Activated CD8-positive, alpha-beta memory T cell treated with anti-CD3 and anti-CD28 coated beads for 36 hours (primary cell): Measurements from ENCODE around the gene PDE11A. TPM values are rescaled to one million over a fixed set of nuclear protein-coding genes. Genes with fewer than 3 reads are reported as not detected.

ENCODE experiments used
- CTCF ChIA-PET: fragments of 350-600 bp; sonication (Branson Sonifier 250); formaldehyde crosslinking; loops from one replicate; lab custom pipeline; 2021; ENCODE audit warnings: antibody characterized with exemption; lab: Charles Lee
- POLR2A ChIA-PET: fragments of 350-600 bp; sonication (Branson Sonifier 250); formaldehyde crosslinking; loops from one replicate; lab custom pipeline; 2021; ENCODE audit warnings: antibody characterized with exemption; lab: Charles Lee
- total RNA-seq, 2 experiments: library from RNA; stranded (reverse); gene quantifications; one replicate each; pipeline ENCODE4 v1.2.3, GENCODE V29; 2021

Gene PDE11A
- total RNA-seq, 2 experiments from 2014 or later, result not detected

DNA sequence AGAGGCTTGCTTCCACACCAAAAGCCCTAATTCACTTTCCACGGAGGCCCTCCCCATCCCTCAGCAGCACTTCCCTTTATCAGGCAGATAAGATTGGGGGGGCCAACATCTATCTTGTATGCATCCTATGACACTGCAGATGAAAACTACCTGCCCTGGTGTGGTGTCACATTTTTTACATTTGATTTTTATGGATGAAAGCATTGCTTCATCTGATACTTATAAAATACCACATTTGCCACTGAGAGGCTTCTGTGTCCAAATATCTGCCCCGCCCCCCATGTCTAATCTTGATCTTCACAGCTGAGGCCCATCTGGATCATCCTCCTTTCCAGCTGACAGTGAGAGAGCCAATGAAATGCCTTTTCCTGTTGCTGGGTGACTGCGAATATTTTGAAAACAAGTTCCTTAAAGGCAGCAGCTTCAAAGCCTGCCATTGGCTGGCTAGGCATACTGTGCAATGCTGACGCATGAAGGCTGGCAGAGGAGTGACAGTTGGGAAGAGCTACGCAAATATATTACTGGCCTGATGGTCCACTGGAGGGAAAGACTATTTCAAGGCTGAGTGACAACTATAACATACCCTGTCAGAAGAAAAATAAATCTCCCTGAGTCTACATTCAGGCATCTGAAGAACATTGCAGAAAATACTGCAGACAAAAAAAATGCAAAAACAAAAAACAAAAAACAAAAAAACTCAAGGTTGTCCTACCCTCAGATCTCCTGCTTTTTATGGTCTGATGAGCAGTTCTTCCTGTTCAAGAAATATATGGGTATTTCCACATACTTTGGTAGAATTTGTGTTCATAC, 318.7 kb downstream of the PDE11A start:
- ChIA-PET POLR2A (interaction anchor here (0.6 kb wide), 1 partner anchor 16 kb away, joined by 13 read pairs; no protein-coding TSS in a partner anchor), CTCF (interaction anchor here (2.0 kb wide), 1 partner anchor 10 kb away, joined by 10 read pairs; no protein-coding TSS in a partner anchor)

DNA sequence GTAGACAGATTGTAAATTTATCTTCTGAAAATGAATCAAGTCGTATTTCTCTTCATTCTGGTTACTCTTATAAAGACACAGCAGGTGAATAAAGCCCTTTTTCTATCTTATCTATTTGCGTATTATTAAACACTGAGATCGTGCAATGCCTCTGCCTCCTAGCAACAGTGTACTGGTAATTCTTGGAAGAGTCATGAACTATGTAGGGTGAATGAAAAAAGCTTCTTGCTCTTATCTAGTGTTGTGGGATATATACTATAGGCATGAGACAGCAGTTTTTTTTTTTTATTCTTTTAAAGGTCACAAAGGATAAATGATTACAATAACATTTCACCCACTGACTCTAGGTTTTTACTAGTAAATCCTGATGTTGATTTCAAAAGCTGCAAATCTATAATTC, 324.2 kb downstream of the PDE11A start:
- POLR2A ChIA-PET, result no interaction called here
- CTCF ChIA-PET, result no interaction called here

DNA sequence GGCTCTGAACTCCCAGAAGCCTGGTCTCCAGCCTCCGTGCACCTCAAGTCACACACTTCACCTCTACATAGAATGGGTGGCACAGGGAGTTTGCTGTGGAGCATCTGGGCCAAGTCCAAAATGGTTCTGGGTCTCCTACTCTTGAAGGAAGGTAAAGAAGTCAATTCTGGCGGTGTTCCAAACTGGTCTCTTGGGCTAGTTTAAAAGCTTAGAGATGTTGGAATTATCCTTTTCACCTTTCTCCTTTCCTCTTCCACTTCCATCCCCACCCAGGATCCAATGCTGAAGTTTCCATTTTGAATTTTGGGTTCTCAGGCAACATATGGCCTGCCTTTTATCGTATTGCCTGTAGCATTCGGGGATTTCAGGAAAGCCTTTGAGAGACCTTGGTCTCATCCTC, 325.2 kb downstream of the PDE11A start:
- ChIA-PET POLR2A (no interaction called here), CTCF (no interaction called here)

DNA sequence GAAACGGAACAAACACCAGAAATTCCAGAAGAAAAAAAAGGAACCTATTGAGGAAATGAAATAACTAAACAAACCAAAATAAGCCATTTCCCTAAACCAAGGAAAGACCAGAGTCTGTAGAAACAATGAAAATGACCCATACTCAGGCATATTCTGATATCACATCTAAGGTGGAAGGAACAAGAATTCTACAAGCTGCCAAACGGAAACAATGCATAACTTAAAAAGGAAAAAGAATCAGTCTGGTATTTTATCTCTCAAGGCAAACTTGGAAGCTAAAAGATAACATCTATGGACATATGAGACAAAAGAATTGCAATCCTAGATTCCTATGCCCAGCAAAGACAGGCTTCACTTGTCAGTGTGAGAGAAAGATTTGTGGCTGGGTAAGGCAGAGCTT, 326.2 kb downstream of the PDE11A start:
- POLR2A ChIA-PET, result no interaction called here

DNA sequence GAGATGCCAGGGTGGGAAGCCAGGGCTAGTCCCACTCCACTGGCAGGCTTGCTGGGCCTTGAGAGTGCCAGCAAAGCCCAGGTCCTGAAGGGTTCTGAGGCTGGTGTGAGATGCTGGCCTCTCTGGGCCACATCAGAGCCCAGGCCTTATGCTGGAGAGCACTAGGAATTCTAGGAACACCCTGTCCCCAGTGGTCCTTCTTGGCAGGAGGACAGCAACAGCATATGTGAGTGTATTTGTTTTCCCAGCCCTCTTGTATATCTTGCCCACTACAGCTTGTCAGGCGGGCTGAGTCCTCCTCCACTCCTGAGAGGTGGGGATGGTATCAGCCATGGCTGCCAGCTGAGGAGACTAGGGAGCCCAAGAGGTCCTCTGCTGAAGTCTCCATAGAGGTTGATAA, 327.0 kb downstream of the PDE11A start:
- POLR2A ChIA-PET, result no interaction called here

More for the DNA sequence above, 326.2 kb downstream of the PDE11A start:
- CTCF ChIA-PET, result no interaction called here

DNA sequence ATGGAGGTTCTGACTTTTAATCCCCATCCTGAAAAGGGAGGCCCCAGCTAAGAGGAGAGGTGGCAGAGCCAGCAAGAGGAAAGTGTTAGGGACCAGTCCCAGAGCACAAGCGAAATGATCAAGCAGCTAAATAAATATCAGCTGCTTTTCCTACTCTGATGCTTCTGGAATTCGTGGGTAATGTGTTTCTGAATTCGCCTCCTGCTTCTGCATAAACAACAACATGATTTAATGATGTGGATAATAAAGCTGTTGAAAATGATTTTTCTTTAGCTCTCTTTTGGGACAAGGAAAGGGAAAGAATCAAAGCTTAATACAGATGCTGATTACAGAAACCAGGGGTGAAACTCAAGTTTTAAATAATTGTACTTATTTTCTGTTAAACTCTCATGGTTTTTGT, 329.7 kb downstream of the PDE11A start:
- POLR2A ChIA-PET, result no interaction called here
- CTCF ChIA-PET, result interaction anchor here (0.6 kb wide), 1 partner anchor 116 kb away, joined by 3 read pairs; no protein-coding TSS in a partner anchor

More for the DNA sequence above, 327.0 kb downstream of the PDE11A start:
- CTCF ChIA-PET, result no interaction called here

DNA sequence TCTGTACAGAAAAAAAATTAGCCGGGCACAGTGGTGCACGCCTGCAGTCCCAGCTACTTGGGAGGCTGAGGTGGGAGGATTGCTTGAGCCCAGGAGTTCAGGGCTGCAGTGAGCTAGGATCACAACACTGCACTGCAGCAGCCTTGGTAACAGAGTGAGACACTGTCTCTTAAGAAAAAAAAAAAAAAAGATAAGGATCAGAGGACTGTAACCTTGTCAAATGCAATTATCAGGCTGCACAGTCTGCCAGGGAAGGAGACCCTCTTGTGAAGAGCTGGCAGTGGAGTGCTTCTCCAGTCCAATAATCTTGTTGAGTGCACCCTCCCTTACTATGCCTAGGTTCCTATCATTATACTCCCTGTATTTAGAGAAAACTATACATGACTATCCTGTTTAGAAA, 330.7 kb downstream of the PDE11A start:
- ChIA-PET POLR2A (no interaction called here), CTCF (no interaction called here)

DNA sequence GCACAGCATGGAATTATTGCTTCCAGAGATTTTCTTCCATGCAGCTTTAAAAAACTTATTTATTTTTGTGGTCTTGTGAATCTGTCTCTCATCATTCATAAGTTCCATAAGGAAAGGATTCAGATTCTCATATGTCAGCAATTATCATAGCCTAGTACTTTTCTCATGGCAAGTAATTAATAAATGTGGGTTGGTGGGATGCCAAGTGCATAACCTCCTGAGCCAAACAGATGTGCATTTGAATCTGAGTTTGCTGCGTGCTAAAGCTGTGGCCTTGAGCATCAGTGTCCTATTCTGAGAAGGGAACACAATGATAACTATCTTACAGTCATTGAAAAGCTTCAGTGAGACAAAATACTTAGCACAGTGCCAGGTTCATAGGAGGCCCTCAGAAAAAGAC, 331.9 kb downstream of the PDE11A start:
- CTCF ChIA-PET, result no interaction called here

DNA sequence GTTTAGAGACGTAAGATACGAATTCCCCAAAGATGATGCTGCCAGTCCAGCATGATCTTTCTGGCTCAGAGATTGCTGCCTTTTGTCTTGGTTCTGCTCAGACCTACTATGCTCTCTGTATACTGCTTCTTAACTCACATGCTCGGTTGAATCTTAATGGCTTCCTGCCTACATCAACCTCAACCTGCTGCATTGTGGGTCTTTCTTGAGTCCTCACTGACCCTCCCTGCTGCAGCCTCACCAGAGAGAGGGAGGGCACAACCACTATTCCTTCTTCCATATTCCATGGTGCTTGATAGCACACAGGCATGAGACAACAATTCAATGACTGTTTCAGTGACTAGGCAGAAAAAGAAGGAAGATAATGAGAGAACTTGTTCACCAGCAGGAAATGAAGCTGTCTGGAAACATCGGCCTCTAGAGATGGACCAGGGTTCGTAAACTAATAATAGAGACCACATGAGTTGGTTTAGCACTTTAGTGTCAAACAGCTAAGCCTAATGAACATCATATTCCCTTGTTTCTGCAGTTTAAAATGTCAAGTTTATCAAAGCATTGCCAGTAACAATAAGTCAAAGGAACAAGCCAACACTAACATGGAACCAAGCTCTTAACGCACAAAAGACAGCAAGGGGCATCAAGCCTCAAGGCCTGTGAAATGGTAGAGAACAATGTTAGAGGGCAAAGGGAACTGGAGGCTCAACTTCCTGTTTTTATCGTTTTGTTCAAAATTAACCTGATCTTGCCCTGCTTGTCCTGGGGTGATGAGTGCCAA, 333.9 kb downstream of the PDE11A start:
- POLR2A ChIA-PET, result no interaction called here
- CTCF ChIA-PET, result no interaction called here

More for the DNA sequence above, 331.9 kb downstream of the PDE11A start:
- POLR2A ChIA-PET, result no interaction called here

DNA sequence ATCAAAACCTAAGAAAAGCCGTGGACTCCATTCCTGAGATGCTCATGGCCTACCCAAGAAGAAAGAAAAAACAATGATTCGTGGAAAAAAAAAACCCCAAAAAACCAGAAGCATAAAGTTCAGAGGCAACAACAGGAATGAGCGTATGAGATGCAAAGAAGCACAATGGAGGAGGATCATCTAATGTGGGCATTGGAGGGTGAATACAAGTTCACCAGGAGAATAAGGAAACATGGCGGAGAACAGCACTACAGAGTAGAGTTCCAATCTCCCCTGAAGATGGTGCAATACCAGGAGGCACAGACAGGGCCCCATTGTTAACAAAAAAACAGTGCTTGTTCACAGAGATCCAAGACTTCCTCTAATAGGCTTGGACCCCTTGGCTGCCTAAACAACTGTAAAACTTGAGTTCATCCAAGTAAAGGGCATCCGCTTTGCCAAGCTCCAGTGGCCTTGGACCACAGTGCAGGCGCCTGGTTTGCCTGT, 337.2 kb downstream of the PDE11A start:
- ChIA-PET POLR2A (no interaction called here), CTCF (no interaction called here)

DNA sequence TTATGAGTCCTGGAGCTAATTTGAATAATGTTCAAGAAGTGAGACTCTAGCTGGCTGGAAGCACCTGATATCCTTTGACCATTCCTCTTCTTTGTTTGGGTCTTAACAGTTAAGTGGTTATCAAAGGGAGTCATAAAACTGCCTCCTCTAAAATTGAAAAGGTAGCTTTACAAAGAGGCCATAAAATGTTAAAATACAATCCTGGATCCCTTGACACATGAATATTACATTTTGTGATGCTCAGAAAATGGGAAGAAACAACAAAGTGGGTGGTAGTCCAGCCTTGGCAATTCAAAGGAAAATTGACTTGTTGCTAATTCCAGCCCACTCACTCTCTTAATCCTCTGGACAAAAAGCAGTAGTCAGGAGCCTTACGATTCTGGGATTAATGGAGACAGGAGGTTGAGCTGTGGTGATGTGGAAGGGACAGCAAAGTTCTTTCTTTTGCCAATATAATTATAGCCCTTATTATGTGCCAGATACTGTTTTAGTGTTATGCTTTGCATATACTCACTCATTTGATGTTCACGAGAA, 339.2 kb downstream of the PDE11A start:
- POLR2A ChIA-PET, result no interaction called here

DNA sequence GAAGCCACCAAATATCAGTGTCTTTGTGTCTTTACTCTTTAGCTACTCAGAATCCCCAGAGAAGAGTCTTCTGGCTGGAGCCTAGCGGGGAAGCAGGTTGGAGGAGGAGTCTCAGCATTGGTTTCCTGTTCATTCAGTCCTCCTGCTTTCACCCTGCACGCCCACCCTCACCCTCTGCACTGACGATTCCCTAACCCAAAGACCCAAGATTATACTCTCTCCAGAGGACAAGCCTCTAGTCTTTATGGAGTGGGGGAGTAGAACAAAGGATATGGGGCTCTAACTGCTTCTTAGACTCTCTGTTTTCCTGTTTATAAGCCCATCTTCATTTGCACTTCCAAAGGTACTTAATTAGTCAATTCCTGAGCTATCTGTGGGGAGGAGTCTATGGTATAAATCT, 341.2 kb downstream of the PDE11A start:
- POLR2A ChIA-PET, result no interaction called here
- CTCF ChIA-PET, result no interaction called here

More for the DNA sequence above, 339.2 kb downstream of the PDE11A start:
- CTCF ChIA-PET, result no interaction called here

DNA sequence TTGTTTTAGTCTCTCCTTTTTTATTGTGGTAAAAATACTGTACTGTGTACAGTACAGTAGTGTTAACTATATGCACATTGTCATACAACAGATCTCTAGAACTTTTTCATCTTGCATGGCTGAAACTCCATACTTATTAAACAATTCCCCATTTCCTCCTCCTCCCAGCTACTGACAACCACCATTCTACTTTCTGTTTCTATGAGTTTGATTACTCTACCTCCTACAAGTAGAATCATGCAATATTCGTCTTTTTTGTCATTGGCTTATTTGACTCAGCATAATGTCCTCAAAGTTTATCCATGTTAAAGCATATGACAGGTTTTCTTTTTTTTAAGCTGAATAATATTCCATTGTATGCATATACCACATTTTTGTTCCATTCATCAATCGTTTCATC, 341.8 kb downstream of the PDE11A start:
- POLR2A ChIA-PET, result no interaction called here
- CTCF ChIA-PET, result no interaction called here

DNA sequence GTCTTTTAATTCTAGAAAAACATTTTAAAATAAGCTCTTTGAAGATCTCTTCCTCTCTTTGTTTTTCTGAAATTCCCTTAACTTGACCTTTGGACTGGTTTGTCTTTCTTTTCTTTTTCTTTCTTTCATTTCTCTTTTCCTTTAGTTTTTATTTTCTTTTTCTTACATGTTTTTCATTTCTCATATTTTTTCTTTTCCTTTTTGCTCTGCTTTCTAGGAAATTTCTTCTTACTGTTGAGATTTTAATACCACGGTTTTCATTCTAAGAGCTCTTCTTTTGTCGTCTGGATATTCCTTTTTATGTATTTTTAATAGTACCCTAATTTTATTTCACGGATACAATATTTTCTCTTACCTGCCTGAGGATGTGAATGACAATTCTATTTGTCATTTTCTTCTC, 342.2 kb downstream of the PDE11A start:
- ChIA-PET POLR2A (no interaction called here), CTCF (no interaction called here)

DNA sequence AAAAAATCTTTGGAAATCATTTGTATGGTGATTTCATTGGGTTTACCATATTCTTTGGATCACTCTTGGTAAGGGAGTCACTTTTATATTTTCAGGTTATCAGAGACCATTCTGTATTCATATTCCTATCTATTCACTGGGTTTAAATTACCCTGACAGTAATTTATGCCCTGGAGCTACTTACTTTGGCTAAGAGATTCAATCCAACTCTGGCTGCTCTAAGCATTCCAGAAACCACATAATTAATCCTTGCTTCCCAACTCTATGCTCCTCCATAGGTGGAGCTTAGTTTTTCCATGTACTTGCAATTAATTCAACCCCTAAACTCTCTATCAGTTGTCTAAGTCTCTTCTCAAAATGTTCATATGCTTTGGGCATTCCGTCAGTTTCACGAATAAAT, 343.7 kb downstream of the PDE11A start:
- POLR2A ChIA-PET, result no interaction called here

DNA sequence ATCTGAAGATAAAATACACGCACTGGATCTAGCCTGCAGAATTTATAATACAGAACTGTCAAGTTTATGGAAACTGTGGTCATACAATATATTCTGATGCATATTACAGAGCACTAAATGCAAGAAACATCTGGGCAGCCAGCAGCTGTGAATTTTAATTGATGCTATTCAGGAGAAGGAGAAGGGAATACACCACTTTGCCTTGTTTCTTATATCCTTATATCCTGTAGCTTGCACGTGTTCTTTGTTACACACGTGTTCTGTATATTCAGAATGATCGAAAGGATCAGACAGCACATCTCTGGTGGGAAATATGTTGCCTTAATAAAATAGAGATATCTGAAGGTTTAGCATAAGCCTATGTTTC, 344.2 kb downstream of the PDE11A start:
- ChIA-PET POLR2A (no interaction called here), CTCF (no interaction called here)

More for the DNA sequence above, 343.7 kb downstream of the PDE11A start:
- CTCF ChIA-PET, result no interaction called here

DNA sequence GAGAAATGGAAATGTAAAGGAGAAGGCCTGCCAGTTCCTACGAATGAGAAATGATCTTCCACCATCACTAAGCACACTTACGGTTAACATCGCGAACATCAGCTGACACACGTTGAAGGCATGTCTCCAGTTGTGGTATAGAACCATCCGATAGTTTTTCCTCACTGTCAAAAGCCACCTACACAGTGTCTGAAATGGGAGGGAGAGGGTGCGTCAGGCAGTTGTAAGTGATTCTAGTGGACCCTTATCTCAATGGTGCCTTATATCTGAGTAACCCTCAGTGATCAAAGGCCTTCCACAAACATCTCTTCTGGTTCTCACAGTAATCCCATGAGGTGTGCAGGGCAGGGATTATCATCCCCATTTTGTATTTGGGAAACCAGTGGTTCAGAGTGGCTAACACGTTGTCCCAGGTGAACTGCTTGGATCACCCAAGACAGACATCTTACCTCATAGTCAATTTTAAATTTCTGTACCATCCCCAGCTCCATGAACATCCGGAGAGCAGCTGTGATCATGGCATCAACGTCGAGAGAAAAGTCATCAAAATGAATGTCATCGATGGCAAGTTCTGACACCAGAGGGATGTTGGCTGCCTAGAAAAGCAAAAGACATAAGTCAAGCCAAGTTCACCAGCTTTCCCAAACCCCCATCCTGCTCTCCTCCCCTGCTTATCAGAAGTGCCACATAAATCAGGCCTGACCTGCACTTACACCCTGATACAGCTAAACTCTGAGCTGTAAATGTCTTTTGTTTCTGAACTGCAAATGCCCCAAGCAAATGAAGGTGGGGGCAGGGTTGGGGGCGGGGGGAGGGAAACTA, 344.8 kb downstream of the PDE11A start:
- ChIA-PET POLR2A (no interaction called here), CTCF (interaction anchor here (1.4 kb wide), 1 partner anchor 563 kb away, joined by 3 read pairs; no protein-coding TSS in a partner anchor)

DNA sequence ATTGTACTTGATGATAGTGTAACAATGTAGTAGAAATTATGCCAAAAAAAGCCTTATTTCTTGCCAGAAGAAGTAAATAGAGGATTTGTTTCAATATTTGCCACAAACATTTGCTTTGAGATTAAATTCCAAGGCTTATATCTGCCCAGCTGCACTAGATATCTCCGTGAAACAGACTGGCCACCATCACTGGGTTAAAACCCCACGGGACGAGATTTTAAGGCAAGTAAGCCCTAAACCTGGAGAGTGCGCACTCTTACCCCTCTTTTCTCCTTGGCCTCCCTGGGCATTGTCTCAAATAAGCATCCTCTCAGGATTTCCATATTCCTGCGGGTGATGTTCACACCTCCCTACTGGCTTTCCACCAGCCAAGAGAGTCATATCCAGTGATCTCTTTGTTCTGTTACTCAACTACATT, 345.6 kb downstream of the PDE11A start:
- ChIA-PET POLR2A (no interaction called here), CTCF (interaction anchor here (1.4 kb wide), 1 partner anchor 562 kb away, joined by 3 read pairs; no protein-coding TSS in a partner anchor)
